ENCODE results near the gene GZMB.

The GZMB gene

GRCh38 chr14:24630872-24631477 is 3.0 kb downstream of the GZMB start:
- H3K9me3 ChIP-seq (ENCODE audit: insufficient read depth, low read depth, low read length), result no peaks in the 10 kb centered on the region
- H3K9ac ChIP-seq (ENCODE audit: low read depth, low read length, poor library complexity, severe bottlenecking), result no peak overlapping the region
- H3K9me2 ChIP-seq (replicated peaks; ENCODE audit: low read depth, low read length), result no peaks in the 10 kb centered on the region
- H3K36me3 ChIP-seq (ENCODE audit: insufficient read depth, low read length), result no peaks in the 10 kb centered on the region
- no peak for TF ChIP-seq EZH2phosphoT487 (IDR thresholded peaks at IDR 0.05; ENCODE audit: borderline replicate concordance)
- no peak for TF ChIP-seq CTCF (conservative IDR thresholded peaks at IDR 0.05; ENCODE audit: low read length)
- H3K4me1 ChIP-seq (ENCODE audit: insufficient read depth, low read length, poor library complexity, severe bottlenecking), result peaks cover 27% of the 10 kb centered on the region
- H4K20me1 ChIP-seq (ENCODE audit: insufficient read depth, low read length, poor library complexity, severe bottlenecking), result no peaks in the 10 kb centered on the region
- no peak overlapping the region for H3K4me3 ChIP-seq (ENCODE audit: low read length, poor library complexity, severe bottlenecking)
- H2AFZ ChIP-seq (ENCODE audit: low read length), result no peak overlapping the region
- H3F3A ChIP-seq (ENCODE audit: low read depth), result no peaks in the 10 kb centered on the region
- no peaks in the 10 kb centered on the region for H3K27me3 ChIP-seq (ENCODE audit: insufficient read depth, low read length, poor library complexity, severe bottlenecking)
- H3K4me2 ChIP-seq (ENCODE audit: low read depth, low read length, poor library complexity, severe bottlenecking), result no peak overlapping the region
- no peaks in the 10 kb centered on the region for H3K79me2 ChIP-seq (ENCODE audit: insufficient read depth, low read length)

GRCh38 chr14:24630087-24630871 is 3.7 kb downstream of the GZMB start:
- Histone ChIP-seq H3K9me2 (replicated peaks; ENCODE audit: low read depth, low read length) (no peaks in the 10 kb centered on the region), H4K20me1 (ENCODE audit: insufficient read depth, low read length, poor library complexity, severe bottlenecking) (no peaks in the 10 kb centered on the region), H3K4me3 (ENCODE audit: low read length, poor library complexity, severe bottlenecking) (no peak overlapping the region), H3K9ac (ENCODE audit: low read depth, low read length, poor library complexity, severe bottlenecking) (no peak overlapping the region), H3K27me3 (ENCODE audit: insufficient read depth, low read length, poor library complexity, severe bottlenecking) (no peaks in the 10 kb centered on the region), H3F3A (ENCODE audit: low read depth) (no peaks in the 10 kb centered on the region), H2AFZ (ENCODE audit: low read length) (no peak overlapping the region), H3K36me3 (ENCODE audit: insufficient read depth, low read length) (no peaks in the 10 kb centered on the region), H3K79me2 (ENCODE audit: insufficient read depth, low read length) (no peaks in the 10 kb centered on the region), H3K9me3 (ENCODE audit: insufficient read depth, low read depth, low read length) (no peaks in the 10 kb centered on the region), H3K4me1 (ENCODE audit: insufficient read depth, low read length, poor library complexity, severe bottlenecking) (peaks cover 27% of the 10 kb centered on the region), H3K4me2 (ENCODE audit: low read depth, low read length, poor library complexity, severe bottlenecking) (no peak overlapping the region)
- TF ChIP-seq EZH2phosphoT487 (IDR thresholded peaks at IDR 0.05; ENCODE audit: borderline replicate concordance), result no peak
- TF ChIP-seq CTCF (conservative IDR thresholded peaks at IDR 0.05; ENCODE audit: low read length), result no peak

- Histone ChIP-seq H3K9me3 (ENCODE audit: insufficient read depth, low read depth, low read length) (no peaks in the 10 kb centered on the region), H2AFZ (ENCODE audit: low read length) (no peak overlapping the region), H4K20me1 (ENCODE audit: insufficient read depth, low read length, poor library complexity, severe bottlenecking) (no peaks in the 10 kb centered on the region), H3K4me1 (ENCODE audit: insufficient read depth, low read length, poor library complexity, severe bottlenecking) (peaks cover 27% of the 10 kb centered on the region), H3K9ac (ENCODE audit: low read depth, low read length, poor library complexity, severe bottlenecking) (no peak overlapping the region), H3K4me2 (ENCODE audit: low read depth, low read length, poor library complexity, severe bottlenecking) (no peak overlapping the region), H3K9me2 (replicated peaks; ENCODE audit: low read depth, low read length) (no peaks in the 10 kb centered on the region), H3F3A (ENCODE audit: low read depth) (no peaks in the 10 kb centered on the region), H3K79me2 (ENCODE audit: insufficient read depth, low read length) (no peaks in the 10 kb centered on the region), H3K27me3 (ENCODE audit: insufficient read depth, low read length, poor library complexity, severe bottlenecking) (no peaks in the 10 kb centered on the region), H3K36me3 (ENCODE audit: insufficient read depth, low read length) (no peaks in the 10 kb centered on the region), H3K4me3 (ENCODE audit: low read length, poor library complexity, severe bottlenecking) (no peak overlapping the region)
- TF ChIP-seq EZH2phosphoT487 (IDR thresholded peaks at IDR 0.05; ENCODE audit: borderline replicate concordance) (no peak), CTCF (conservative IDR thresholded peaks at IDR 0.05; ENCODE audit: low read length) (no peak)
These were observed 4.5 kb downstream of the GZMB start for GRCh38 chr14:24629521-24629920.
